PC-9 (cell line): ENCODE results near the gene MYOZ2. TPM values are rescaled to one million over a fixed set of nuclear protein-coding genes. Genes with fewer than 3 reads are reported as not detected.

Experiments used
- BruUV-seq: library from RNA; stranded (reverse); fragments of 400-500 nt; replicated peaks from 2 replicates; lab custom pipeline; 2021; lab: Mats Ljungman, UMichigan
- CTCF ChIA-PET: fragments of 300-600 bp; sonication (Branson Sonifier 250); formaldehyde crosslinking; loops from one replicate; lab custom pipeline; 2022; ENCODE audit warnings: antibody characterized with exemption; lab: Charles Lee
- POLR2A ChIA-PET: fragments of 300-600 bp; sonication (Branson Sonifier 250); formaldehyde crosslinking; loops from one replicate; lab custom pipeline; 2022; ENCODE audit warnings: antibody characterized with exemption; ENCODE audit not compliant: unreplicated experiment; lab: Charles Lee
- DNase-seq, 2 experiments: peaks; one replicate each; pipeline versions ENCODE4 v3.0.0 to v3.0.0-alpha.2; 2015 to 2022; ENCODE audit warnings: mixed read lengths in 1 of 2
- H2AFZ ChIP-seq: fragments of 200-600 bp; sonication (generic); 2 replicates; pipeline ENCODE4 v1.8.1; 2017; ENCODE audit warnings: antibody characterized with exemption
- H3F3A ChIP-seq: fragments of 200-600 bp; sonication (generic); 2 replicates; pipeline ENCODE4 v1.8.1; 2017; ENCODE audit warnings: antibody characterized with exemption, mild to moderate bottlenecking, low read depth; ENCODE audit not compliant: insufficient read depth
- H3K27ac ChIP-seq: fragments of 200-600 bp; sonication (generic); 2 replicates; pipeline ENCODE4 v1.6.1; 2016; ENCODE audit warnings: mixed run types
- H3K27me3 ChIP-seq: fragments of 200-600 bp; sonication (generic); 2 replicates; pipeline ENCODE4 v1.6.1; 2016; ENCODE audit warnings: low read depth, mixed run types; ENCODE audit not compliant: insufficient read depth
- H3K36me3 ChIP-seq: fragments of 200-600 bp; sonication (generic); 2 replicates; pipeline ENCODE4 v1.6.1; 2016; ENCODE audit warnings: low read depth, mixed run types
- H3K4me1 ChIP-seq: fragments of 200-600 bp; sonication (generic); replicated peaks from 2 replicates; pipeline ENCODE4 v1.6.1; 2016; ENCODE audit warnings: mixed run types; ENCODE audit not compliant: insufficient read depth
- H3K4me2 ChIP-seq: fragments of 200-600 bp; sonication (generic); 2 replicates; pipeline ENCODE4 v1.6.1; 2017; ENCODE audit warnings: mixed run types
- H3K4me3 ChIP-seq: fragments of 200-600 bp; sonication (generic); 2 replicates; pipeline ENCODE4 v1.6.1; 2016; ENCODE audit warnings: mixed run types
- H3K79me2 ChIP-seq: fragments of 200-600 bp; sonication (generic); 2 replicates; pipeline ENCODE4 v1.6.1; 2017; ENCODE audit warnings: low read depth, mixed run types
- H3K9me2 ChIP-seq: fragments of 200-600 bp; sonication (generic); 2 replicates; pipeline ENCODE4 v1.8.1; 2017; ENCODE audit warnings: mild to moderate bottlenecking; ENCODE audit not compliant: insufficient read depth
- H3K9me3 ChIP-seq: fragments of 200-600 bp; sonication (generic); 2 replicates; pipeline ENCODE4 v1.8.1; 2016; ENCODE audit warnings: low read depth; ENCODE audit not compliant: insufficient read depth
- H4K20me1 ChIP-seq: fragments of 200-600 bp; sonication (generic); 2 replicates; pipeline ENCODE4 v1.8.1; 2017; ENCODE audit not compliant: insufficient read depth
- CTCF ChIP-seq: fragments of 200-600 bp; sonication (generic); conservative IDR thresholded peaks from 2 replicates; pipeline ENCODE4 v1.6.1; 2017; ENCODE audit warnings: mixed run types, antibody characterized with exemption, mild to moderate bottlenecking, moderate library complexity
- EZH2 ChIP-seq: fragments of 200-600 bp; sonication (generic); IDR thresholded peaks from 2 replicates; pipeline ENCODE4 v1.8.0; 2017; ENCODE audit warnings: antibody characterized with exemption, low read depth
- intact Hi-C: fragments of 100-400 bp; cut with micrococcal nuclease; formaldehyde crosslinking; loops from one replicate; pipeline ENCODE4 v1.10.0; 2022; ENCODE audit not compliant: unreplicated experiment
- total RNA-seq: library from RNA; stranded (reverse); gene quantifications from 2 replicates; pipeline ENCODE4 v1.2.3, GENCODE V29; 2021

MYOZ2 gene
- total RNA-seq, 1 experiment from 2014 or later: not detected

- TF ChIP-seq CTCF: no peak
- TF ChIP-seq EZH2: no peak
- Histone ChIP-seq H3F3A (no peaks in the 10 kb centered on the region), H3K27ac (no peak overlapping the region; the same call in 1 of the 2 replicates), H3K4me1 (no peaks in the 10 kb centered on the region), H3K9me3 (no peaks in the 10 kb centered on the region), H3K4me2 (no peak overlapping the region), H3K79me2 (peaks cover 10% of the 10 kb centered on the region; the same call in 1 of the 2 replicates), H3K4me3 (no peak overlapping the region), H4K20me1 (no peaks in the 10 kb centered on the region; the same call in 1 of the 2 replicates), H2AFZ (no peak overlapping the region), H3K36me3 (no peaks in the 10 kb centered on the region), H3K27me3 (no peaks in the 10 kb centered on the region), H3K9me2 (no peaks in the 10 kb centered on the region)
- DNase-seq: no peak
- no TSS peak for BruUV-seq
- CTCF ChIA-PET: no interaction called here
- intact Hi-C loops: no loop called here
- POLR2A ChIA-PET: no interaction called here
Observed at GRCh38 chr4:119233191-119233590, 97.6 kb downstream of the MYOZ2 start.

GRCh38 chr4:119233750-119234149, 98.1 kb downstream of the MYOZ2 start:
- peaks cover 10% of the 10 kb centered on the region; the same call in 1 of the 2 replicates for H3K79me2 ChIP-seq
- no peak overlapping the region for H3K4me3 ChIP-seq
- no peaks in the 10 kb centered on the region for H3K36me3 ChIP-seq
- H2AFZ ChIP-seq: no peak overlapping the region
- intact Hi-C loops: no loop called here
- no peak for TF ChIP-seq CTCF
- TF ChIP-seq EZH2: no peak
- no peaks in the 10 kb centered on the region for H3K9me3 ChIP-seq
- DNase-seq: no peak
- CTCF ChIA-PET: no interaction called here
- no peaks in the 10 kb centered on the region for H3K4me1 ChIP-seq
- H3F3A ChIP-seq: no peaks in the 10 kb centered on the region
- no peak overlapping the region for H3K27ac ChIP-seq
- no TSS peak for BruUV-seq
- H4K20me1 ChIP-seq: no peaks in the 10 kb centered on the region; the same call in 1 of the 2 replicates
- H3K27me3 ChIP-seq: no peaks in the 10 kb centered on the region
- POLR2A ChIA-PET: no interaction called here
- no peak overlapping the region for H3K4me2 ChIP-seq
- H3K9me2 ChIP-seq: no peaks in the 10 kb centered on the region

- no peak overlapping the region for H3K27ac ChIP-seq
- ChIA-PET CTCF (no interaction called here), POLR2A (no interaction called here)
- no peak for DNase-seq
- no peaks in the 10 kb centered on the region for H3K27me3 ChIP-seq
- no peak overlapping the region for H2AFZ ChIP-seq
- H3K4me2 ChIP-seq: no peak overlapping the region
- no peaks in the 10 kb centered on the region for H3K9me2 ChIP-seq
- peaks cover 10% of the 10 kb centered on the region; the same call in 1 of the 2 replicates for H3K79me2 ChIP-seq
- no peaks in the 10 kb centered on the region for H3F3A ChIP-seq
- no peaks in the 10 kb centered on the region; the same call in 1 of the 2 replicates for H4K20me1 ChIP-seq
- no peak for TF ChIP-seq EZH2
- no peak for TF ChIP-seq CTCF
- no peak overlapping the region for H3K4me3 ChIP-seq
- intact Hi-C loops: no loop called here
- H3K4me1 ChIP-seq: no peaks in the 10 kb centered on the region
- no peaks in the 10 kb centered on the region for H3K9me3 ChIP-seq
- BruUV-seq: no TSS peak
- no peaks in the 10 kb centered on the region; the same call in 1 of the 2 replicates for H3K36me3 ChIP-seq
Observed at GRCh38 chr4:119237201-119237600, 101.6 kb downstream of the MYOZ2 start.

Other genes with a start within 250 kb of the MYOZ2 start
- gene SYNPO2, start 247.0 kb upstream of the MYOZ2 start, total RNA-seq: 0.53 and 0.87 TPM in 2 replicates
- 14.6 and 19.3 TPM in 2 replicates for gene USP53, start 76.9 kb downstream of the MYOZ2 start, total RNA-seq
- not detected in 2 replicates for gene FABP2, start 186.3 kb downstream of the MYOZ2 start, total RNA-seq